MCF 10A (cell line): Measurements from ENCODE around the gene RADX. TPM values are rescaled to one million over a fixed set of nuclear protein-coding genes. Genes with fewer than 3 reads are reported as not detected.

Experiments
- BruUV-seq: library from RNA; stranded (reverse); fragments of 400-500 nt; replicated peaks from 2 replicates; lab custom pipeline; 2021; lab: Mats Ljungman, UMichigan
- CTCF ChIA-PET: fragments of 300-600 bp; sonication (Branson Sonifier 250); formaldehyde crosslinking; extraction: SDS; loops from one replicate; lab custom pipeline; 2021; ENCODE audit warnings: antibody characterized with exemption, inconsistent platforms; lab: Yijun Ruan, JAX
- POLR2A ChIA-PET: fragments of 300-600, 350-650 bp; sonication (Branson Sonifier 250); formaldehyde crosslinking; extraction: SDS; loops from one replicate; lab custom pipeline; 2020; ENCODE audit warnings: antibody characterized with exemption, inconsistent platforms; lab: Yijun Ruan, JAX
- DNase-seq: peaks from one replicate; pipeline ENCODE4 v3.0.0-alpha.2; 2018; ENCODE audit not compliant: unreplicated experiment
- H3K27ac Mint-ChIP-seq: one replicate; pipeline ENCODE4 v1.8.0; 2022; ENCODE audit warnings: mild to moderate bottlenecking, low read depth, mixed read lengths; ENCODE audit not compliant: unreplicated experiment
- H3K27me3 Mint-ChIP-seq: one replicate; pipeline ENCODE4 v1.8.0; 2022; ENCODE audit warnings: mixed read lengths; ENCODE audit not compliant: insufficient read depth, unreplicated experiment
- H3K36me3 Mint-ChIP-seq: one replicate; pipeline ENCODE4 v1.8.0; 2022; ENCODE audit warnings: mild to moderate bottlenecking, moderate library complexity, mixed read lengths; ENCODE audit not compliant: insufficient read depth, unreplicated experiment
- H3K4me1 Mint-ChIP-seq: one replicate; pipeline ENCODE4 v1.8.0; 2022; ENCODE audit warnings: mixed read lengths; ENCODE audit not compliant: insufficient read depth, unreplicated experiment
- H3K4me3 Mint-ChIP-seq: one replicate; pipeline ENCODE4 v1.8.0; 2022; ENCODE audit warnings: mild to moderate bottlenecking, moderate library complexity, mixed read lengths; ENCODE audit not compliant: unreplicated experiment
- H3K9me3 Mint-ChIP-seq: one replicate; pipeline ENCODE4 v1.8.0; 2022; ENCODE audit warnings: mixed read lengths; ENCODE audit not compliant: unreplicated experiment
- CTCF ChIP-seq: fragments of 200-600 bp; IDR thresholded peaks from one replicate; pipeline ENCODE4 v1.8.0; 2022; ENCODE audit warnings: antibody characterized with exemption, mild to moderate bottlenecking; ENCODE audit not compliant: unreplicated experiment
- intact Hi-C: fragments of 100-400 bp; cut with micrococcal nuclease; formaldehyde crosslinking; loops from 2 replicates; pipeline ENCODE4 v1.14.1; 2022
- total RNA-seq: library from RNA; stranded (reverse); gene quantifications from 2 replicates; pipeline ENCODE4 v1.2.3, GENCODE V29; 2022

RADX gene
- total RNA-seq, 1 experiment from 2014 or later = 2.2 TPM

GRCh38 chrX:106716463-106716862 is 104.7 kb downstream of the RADX start:
- Mint-ChIP-seq H3K4me1 (no peaks in the 10 kb centered on the region), H3K36me3 (no peaks in the 10 kb centered on the region)

DNA sequence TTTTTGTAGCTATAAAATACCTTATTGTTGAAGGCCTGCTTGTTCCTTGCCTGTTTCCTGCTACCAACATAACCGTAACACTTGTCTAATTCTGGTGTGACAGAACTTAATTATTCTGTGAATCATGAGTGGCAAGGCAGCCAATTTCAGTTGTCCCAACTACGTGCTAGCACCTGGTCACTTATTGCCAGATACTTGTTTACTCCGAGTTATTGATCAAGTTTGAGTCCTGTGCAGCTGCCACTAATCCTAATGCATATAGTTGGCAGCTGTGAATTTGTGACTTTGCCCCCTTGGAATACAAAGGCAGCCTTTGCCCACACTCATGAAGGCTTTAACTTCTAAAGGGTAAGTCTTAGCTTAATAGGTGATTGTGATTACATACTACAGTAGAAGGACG is 106.9 kb downstream of the RADX start:
- no peak overlapping the region for H3K4me3 Mint-ChIP-seq
- intact Hi-C loops = no loop called here

More at GRCh38 chrX:106716463-106716862, 104.7 kb downstream of the RADX start:
- BruUV-seq = no TSS peak
- intact Hi-C loops = no loop called here
- CTCF ChIA-PET = no interaction called here
- Mint-ChIP-seq H3K4me3 (no peak overlapping the region), H3K27ac (no peak overlapping the region), H3K9me3 (no peaks in the 10 kb centered on the region), H3K27me3 (peaks cover 51% of the 10 kb centered on the region)
- no peak for TF ChIP-seq CTCF
- no peak for DNase-seq
- POLR2A ChIA-PET = no interaction called here

GRCh38 chrX:106725931-106726330 is 114.2 kb downstream of the RADX start:
- CTCF ChIA-PET = interaction anchor here (0.8 to 1.2 kb wide), 2 partner anchors 149 to 1703 kb away, joined by 3 to 4 read pairs; no protein-coding TSS in a partner anchor
- Mint-ChIP-seq H3K9me3 (no peaks in the 10 kb centered on the region), H3K27me3 (peaks cover 36% of the 10 kb centered on the region), H3K4me3 (peak overlapping the region; percentile 74), H3K36me3 (no peaks in the 10 kb centered on the region), H3K4me1 (no peaks in the 10 kb centered on the region), H3K27ac (no peak overlapping the region)
- BruUV-seq = no TSS peak
- DNase-seq = peak; percentile 1
- TF ChIP-seq CTCF = no peak
- POLR2A ChIA-PET = interaction anchor here (0.9 to 1.4 kb wide), 4 partner anchors 18 to 114 kb away, joined by 3 to 4 read pairs (median 4); no protein-coding TSS in a partner anchor
- intact Hi-C loops = no loop called here

More for the DNA sequence above, 106.9 kb downstream of the RADX start:
- DNase-seq = no peak
- Mint-ChIP-seq H3K27me3 (peaks cover 68% of the 10 kb centered on the region), H3K4me1 (no peaks in the 10 kb centered on the region), H3K9me3 (no peaks in the 10 kb centered on the region), H3K27ac (no peak overlapping the region), H3K36me3 (no peaks in the 10 kb centered on the region)
- no peak for TF ChIP-seq CTCF
- POLR2A ChIA-PET = no interaction called here
- no TSS peak for BruUV-seq
- CTCF ChIA-PET = no interaction called here

- Mint-ChIP-seq H3K4me3 (peak within 1 kb of the TSS; percentile 74), H3K27me3 (peaks cover 36% of the 10 kb centered on the region), H3K9me3 (no peaks in the 10 kb centered on the region), H3K27ac (no peak within 1 kb of the TSS), H3K36me3 (no peaks in the 10 kb centered on the region), H3K4me1 (no peaks in the 10 kb centered on the region)
- DNase-seq = peak; percentile 51
- intact Hi-C loops = no loop called here
- ChIA-PET POLR2A (interaction anchor here (0.6 to 1.4 kb wide), 7 partner anchors 19 to 1357 kb away, joined by 3 to 4 read pairs (median 3); no protein-coding TSS in a partner anchor), CTCF (interaction anchor here (0.7 kb wide), 1 partner anchor 20 kb away, joined by 3 read pairs; no protein-coding TSS in a partner anchor)
- BruUV-seq = no TSS peak
- TF ChIP-seq CTCF = no peak
Measured at GRCh38 chrX:106726485-106727437, 115.0 kb downstream of the RADX start, which contains the start of gene RNF128. RNF128 (plus strand) TSS chrX:106726701; CDS start chrX:106726914, 213 bp downstream.
